H9 (cell line): ENCODE data around the gene TMEM156. TPM values are rescaled to one million over a fixed set of nuclear protein-coding genes. Genes with fewer than 3 reads are reported as not detected.

Experiments
- DNase-seq: peaks from one replicate; pipeline ENCODE4 v3.0.0-alpha.2; 2017
- H2AFZ ChIP-seq: one replicate; pipeline ENCODE4 v1.6.1; 2013; ENCODE audit warnings: mild to moderate bottlenecking, low read length, control low read depth, moderate library complexity
- H2AK5ac ChIP-seq: 2 replicates; pipeline ENCODE4 v1.6.1; 2013; ENCODE audit warnings: low read length, control low read depth, mixed read lengths; ENCODE audit not compliant: insufficient read length
- H2BK120ac ChIP-seq: one replicate; pipeline ENCODE4 v1.6.1; 2013; ENCODE audit warnings: low read depth, mild to moderate bottlenecking, low read length, control low read depth, inconsistent platforms; ENCODE audit not compliant: poor library complexity, severe bottlenecking
- H2BK12ac ChIP-seq: 2 replicates; pipeline ENCODE4 v1.6.1; 2013; ENCODE audit warnings: low read length, control low read depth, mixed read lengths, low read depth; ENCODE audit not compliant: insufficient read length
- H2BK15ac ChIP-seq: 2 replicates; pipeline ENCODE4 v1.6.1; 2013; ENCODE audit warnings: low read depth, low read length, control low read depth
- H2BK20ac ChIP-seq: one replicate; pipeline ENCODE4 v1.6.1; 2013; ENCODE audit warnings: low read depth, mild to moderate bottlenecking, low read length, control low read depth, inconsistent platforms; ENCODE audit not compliant: poor library complexity, severe bottlenecking
- H2BK5ac ChIP-seq: 2 replicates; pipeline ENCODE4 v1.6.1; 2013; ENCODE audit warnings: low read length, control low read depth, mixed read lengths; ENCODE audit not compliant: insufficient read length
- H3K14ac ChIP-seq: 2 replicates; pipeline ENCODE4 v1.6.1; 2013; ENCODE audit warnings: low read length, control low read depth; ENCODE audit not compliant: insufficient read depth
- H3K18ac ChIP-seq: 2 replicates; pipeline ENCODE4 v1.6.1; 2013; ENCODE audit warnings: low read depth, mild to moderate bottlenecking, mixed read lengths, low read length, control low read depth; ENCODE audit not compliant: insufficient read length
- H3K23ac ChIP-seq: 2 replicates; pipeline ENCODE4 v1.6.1; 2013; ENCODE audit warnings: low read length, control low read depth, mixed read lengths, low read depth; ENCODE audit not compliant: insufficient read length
- H3K23me2 ChIP-seq: 2 replicates; pipeline ENCODE4 v1.6.1; 2013; ENCODE audit warnings: low read depth, mild to moderate bottlenecking, mixed read lengths, low read length, control low read depth; ENCODE audit not compliant: insufficient read length, poor library complexity, severe bottlenecking
- H3K27ac ChIP-seq: 2 replicates; pipeline ENCODE4 v1.5.1; 2013; ENCODE audit warnings: low read length, control low read depth, mixed read lengths, low read depth; ENCODE audit not compliant: insufficient read length
- H3K27me3 ChIP-seq: 2 replicates; pipeline ENCODE4 v1.6.1; 2013; ENCODE audit warnings: low read length, control low read depth, inconsistent platforms; ENCODE audit not compliant: insufficient read depth
- H3K4ac ChIP-seq: 2 replicates; pipeline ENCODE4 v1.6.1; 2013; ENCODE audit warnings: low read depth, mild to moderate bottlenecking, control low read depth, inconsistent platforms, low read length, moderate library complexity
- H3K4me1 ChIP-seq: 2 replicates; pipeline ENCODE4 v1.6.1; 2013; ENCODE audit warnings: low read length, control low read depth, inconsistent platforms; ENCODE audit not compliant: insufficient read depth
- H3K4me2 ChIP-seq: 2 replicates; pipeline ENCODE4 v1.6.1; 2013; ENCODE audit warnings: low read length, control low read depth, mixed read lengths; ENCODE audit not compliant: insufficient read length, insufficient read depth
- H3K56ac ChIP-seq: 2 replicates; pipeline ENCODE4 v1.6.1; 2013; ENCODE audit warnings: low read depth, mild to moderate bottlenecking, mixed read lengths, low read length, control low read depth; ENCODE audit not compliant: insufficient read length
- H3K79me1 ChIP-seq: 2 replicates; pipeline ENCODE4 v1.6.1; 2013; ENCODE audit warnings: low read depth, mild to moderate bottlenecking, moderate library complexity, low read length, control low read depth, inconsistent platforms; ENCODE audit not compliant: insufficient read depth, poor library complexity, severe bottlenecking
- H3K79me2 ChIP-seq: 2 replicates; pipeline ENCODE4 v1.6.1; 2013; ENCODE audit warnings: low read length, control low read depth, inconsistent platforms; ENCODE audit not compliant: insufficient read depth
- H3K9ac ChIP-seq: 2 replicates; pipeline ENCODE4 v1.6.1; 2013; ENCODE audit warnings: low read length, control low read depth, mixed read lengths; ENCODE audit not compliant: insufficient read length; ENCODE audit errors: extremely low read depth
- H3K9me3 ChIP-seq: one replicate; pipeline ENCODE4 v1.6.1; 2013; ENCODE audit warnings: low read depth, low read length, inconsistent platforms; ENCODE audit not compliant: control insufficient read depth
- H3T11ph ChIP-seq: one replicate; pipeline ENCODE4 v1.6.1; 2013; ENCODE audit warnings: mild to moderate bottlenecking, low read length, control low read depth, inconsistent platforms
- H4K20me1 ChIP-seq: one replicate; pipeline ENCODE4 v1.6.1; 2013; ENCODE audit not compliant: control insufficient read depth, insufficient read length, insufficient read depth
- H4K5ac ChIP-seq: 2 replicates; pipeline ENCODE4 v1.6.1; 2013; ENCODE audit warnings: low read depth, mild to moderate bottlenecking, mixed read lengths, low read length, control low read depth; ENCODE audit not compliant: insufficient read length
- H4K8ac ChIP-seq: replicated peaks from 2 replicates; pipeline ENCODE4 v1.6.1; 2013; ENCODE audit warnings: low read length, control low read depth, mixed read lengths, low read depth; ENCODE audit not compliant: insufficient read length
- H4K91ac ChIP-seq: 2 replicates; pipeline ENCODE4 v1.6.1; 2013; ENCODE audit warnings: low read depth, mild to moderate bottlenecking, moderate library complexity, mixed read lengths, low read length, control low read depth; ENCODE audit not compliant: insufficient read length
- H3K27ac Mint-ChIP-seq, 3 experiments: 2 replicates in 2 of 3; 3 replicates in 1 of 3; pipeline ENCODE4 v1.8.0; 2020 to 2021; ENCODE audit warnings: mixed read lengths in 3 of 3, mild to moderate bottlenecking in 1 of 3, moderate library complexity in 1 of 3
- H3K27me3 Mint-ChIP-seq: 2 replicates; pipeline ENCODE4 v1.8.0; 2021; ENCODE audit warnings: low read depth, mild to moderate bottlenecking, moderate library complexity, mixed read lengths
- H3K36me3 Mint-ChIP-seq, 3 experiments: 2 replicates in 2 of 3; 3 replicates in 1 of 3; pipeline ENCODE4 v1.8.0; 2020 to 2021; ENCODE audit warnings: low read depth in 3 of 3, mixed read lengths in 3 of 3; ENCODE audit not compliant: insufficient read depth in 1 of 3
- H3K4me1 Mint-ChIP-seq, 2 experiments: 2 replicates each; pipeline ENCODE4 v1.8.0; 2020; ENCODE audit warnings: mixed read lengths in 2 of 2
- H3K4me3 Mint-ChIP-seq, 2 experiments: 2 replicates in 1 of 2; 3 replicates in 1 of 2; pipeline ENCODE4 v1.8.0; 2020 to 2021; ENCODE audit warnings: mild to moderate bottlenecking in 2 of 2, mixed read lengths in 2 of 2, moderate library complexity in 1 of 2
- H3K9me3 Mint-ChIP-seq, 2 experiments: 2 replicates in 1 of 2; 3 replicates in 1 of 2; pipeline ENCODE4 v1.8.0; 2020; ENCODE audit warnings: mild to moderate bottlenecking in 2 of 2, mixed read lengths in 2 of 2, moderate library complexity in 1 of 2
- CTCF ChIP-seq: fragments of 200-600 bp; sonication (generic); conservative IDR thresholded peaks from 3 replicates; pipeline ENCODE4 v1.8.0; 2021; ENCODE audit warnings: antibody characterized with exemption, mild to moderate bottlenecking
- WGBS: extraction: QIAGEN DNeasy Blood & Tissue Kit; methylation state at CpG from one replicate; pipeline ENCODE4 v1.1.7; 2013; ENCODE audit warnings: missing lambda C conversion rate, low lambda C conversion rate, mixed read lengths; ENCODE audit not compliant: insufficient read length; ENCODE audit errors: extremely low coverage; 5-methylcytosine and 5-hydroxymethylcytosine counted together
- total RNA-seq: library from RNA; stranded (reverse); gene quantifications from 2 replicates; pipeline ENCODE4 v1.2.1, GENCODE V29; 2021

The TMEM156 gene
- total RNA-seq, 1 experiment from 2014 or later: not detected

GRCh38 chr4:38994135-38994534 is 38.1 kb downstream of the TMEM156 start:
- Histone ChIP-seq H2BK20ac (no peak overlapping the region), H3T11ph (no peak overlapping the region), H3K4me2 (no peak overlapping the region), H4K5ac (no peak overlapping the region), H2AK5ac (no peak overlapping the region), H2BK120ac (no peak overlapping the region), H3K18ac (no peak overlapping the region), H3K23me2 (no peaks in the 10 kb centered on the region), H3K23ac (no peak overlapping the region), H3K27me3 (no peaks in the 10 kb centered on the region), H3K14ac (no peak overlapping the region), H2BK5ac (no peak overlapping the region), H4K20me1 (no peaks in the 10 kb centered on the region), H2BK12ac (no peak overlapping the region), H4K91ac (no peak overlapping the region), H3K79me1 (no peaks in the 10 kb centered on the region), H3K27ac (no peak overlapping the region), H3K9ac (no peak overlapping the region), H2BK15ac (no peak overlapping the region), H2AFZ (no peak overlapping the region), H3K56ac (no peak overlapping the region), H3K79me2 (no peaks in the 10 kb centered on the region), H4K8ac (no peak overlapping the region), H3K4ac (no peak overlapping the region), H3K9me3 (no peaks in the 10 kb centered on the region), H3K4me1 (no peaks in the 10 kb centered on the region)
- no CpG with 5 or more reads among the region's 4 CpGs for WGBS
- H3K27me3 Mint-ChIP-seq: no peaks in the 10 kb centered on the region
- no peak for TF ChIP-seq CTCF
- no peaks in the 10 kb centered on the region for H3K36me3 Mint-ChIP-seq
- H3K27ac Mint-ChIP-seq: no peak overlapping the region
- no peaks in the 10 kb centered on the region for H3K4me1 Mint-ChIP-seq
- no peak overlapping the region for H3K4me3 Mint-ChIP-seq
- DNase-seq: no peak
- H3K9me3 Mint-ChIP-seq: no peaks in the 10 kb centered on the region
